Measurements from ENCODE around the gene TMEM163.

- TF ChIP-seq CTCF (IDR thresholded peaks at IDR 0.05) (no peak), POLR2A (IDR thresholded peaks at IDR 0.05) (no peak)
Measured at GRCh38 chr2:134458950-134459349, 259.9 kb downstream of the TMEM163 start.
